Adrenal gland (tissue), 5 donors: Measurements from ENCODE around the gene CLASP1.

Source experiments
- CTCF ChIP-seq, 6 experiments: fragments of 450-650 bp in 4 of 6; fragments of 200-600 bp in 2 of 6; sonication (generic) in 1 of 6; IDR thresholded peaks; 1 replicate in 5 of 6; 2 replicates in 1 of 6; pipeline versions ENCODE4 v1.5.1 to v1.8.0; 2016 to 2021; ENCODE audit warnings: antibody characterized with exemption in 6 of 6, mild to moderate bottlenecking in 2 of 6, moderate library complexity in 1 of 6
- POLR2A ChIP-seq, 2 donors: fragments of 450-650 bp; IDR thresholded peaks; one replicate each; pipeline ENCODE4 v1.6.1; 2017; ENCODE audit warnings: antibody characterized with exemption in 2 of 2, mild to moderate bottlenecking in 2 of 2, moderate library complexity in 1 of 2
- donor health status: DM: no; HTN: no; CAD: no.

- TF ChIP-seq CTCF (IDR thresholded peaks at IDR 0.05), result no peak
- TF ChIP-seq POLR2A (IDR thresholded peaks at IDR 0.05), result no peak
Observed at GRCh38 chr2:121534007-121534406, 115.3 kb downstream of the CLASP1 start.
